ENCODE data around the gene CXCL9.

DNA sequence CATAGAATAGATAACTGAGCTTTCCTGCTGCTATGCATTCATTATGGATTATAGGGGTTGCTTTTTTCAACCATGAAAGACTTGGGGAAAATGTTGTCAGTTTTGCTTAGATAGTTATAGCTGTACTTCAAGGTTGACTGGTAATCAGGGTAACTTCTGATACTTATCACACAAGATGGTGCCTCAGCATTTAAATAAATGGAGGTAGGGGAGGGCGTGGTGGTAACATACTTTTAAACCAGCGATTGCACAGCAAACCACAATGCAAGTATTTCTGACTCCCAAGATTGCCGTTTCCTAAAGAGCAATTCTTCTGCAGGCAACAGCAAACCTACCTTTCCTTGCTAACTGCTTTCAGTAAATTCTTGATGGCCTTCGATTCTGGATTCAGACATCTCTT, 14.7 kb upstream of the CXCL9 start:
- TF ChIP-seq, protein P1, sequence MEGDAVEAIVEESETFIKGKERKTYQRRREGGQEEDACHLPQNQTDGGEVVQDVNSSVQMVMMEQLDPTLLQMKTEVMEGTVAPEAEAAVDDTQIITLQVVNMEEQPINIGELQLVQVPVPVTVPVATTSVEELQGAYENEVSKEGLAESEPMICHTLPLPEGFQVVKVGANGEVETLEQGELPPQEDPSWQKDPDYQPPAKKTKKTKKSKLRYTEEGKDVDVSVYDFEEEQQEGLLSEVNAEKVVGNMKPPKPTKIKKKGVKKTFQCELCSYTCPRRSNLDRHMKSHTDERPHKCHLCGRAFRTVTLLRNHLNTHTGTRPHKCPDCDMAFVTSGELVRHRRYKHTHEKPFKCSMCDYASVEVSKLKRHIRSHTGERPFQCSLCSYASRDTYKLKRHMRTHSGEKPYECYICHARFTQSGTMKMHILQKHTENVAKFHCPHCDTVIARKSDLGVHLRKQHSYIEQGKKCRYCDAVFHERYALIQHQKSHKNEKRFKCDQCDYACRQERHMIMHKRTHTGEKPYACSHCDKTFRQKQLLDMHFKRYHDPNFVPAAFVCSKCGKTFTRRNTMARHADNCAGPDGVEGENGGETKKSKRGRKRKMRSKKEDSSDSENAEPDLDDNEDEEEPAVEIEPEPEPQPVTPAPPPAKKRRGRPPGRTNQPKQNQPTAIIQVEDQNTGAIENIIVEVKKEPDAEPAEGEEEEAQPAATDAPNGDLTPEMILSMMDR (IDR thresholded peaks at IDR 0.05; ENCODE audit: low read length) = no peak
- no peak for TF ChIP-seq EZH2 (IDR thresholded peaks at IDR 0.05; ENCODE audit: borderline replicate concordance, low read length)
